Suppressor macrophage treated with lipopolysaccharide for 1 hour (primary cell): ENCODE measurements around the gene FBXW5.
A peak's percentile ranks its signal among the peaks of the same experiment; 100 is the strongest.

Source experiments
- DNase-seq, 3 donors: peaks; one replicate each; pipeline ENCODE4 v3.0.0-alpha.2; 2020 to 2022

The FBXW5 gene

GRCh38 chr9:136947028-136947891 is 2.7 kb upstream of the FBXW5 start:
- DNase-seq, result peak; percentile 37 to 67 (median 42)

DNA sequence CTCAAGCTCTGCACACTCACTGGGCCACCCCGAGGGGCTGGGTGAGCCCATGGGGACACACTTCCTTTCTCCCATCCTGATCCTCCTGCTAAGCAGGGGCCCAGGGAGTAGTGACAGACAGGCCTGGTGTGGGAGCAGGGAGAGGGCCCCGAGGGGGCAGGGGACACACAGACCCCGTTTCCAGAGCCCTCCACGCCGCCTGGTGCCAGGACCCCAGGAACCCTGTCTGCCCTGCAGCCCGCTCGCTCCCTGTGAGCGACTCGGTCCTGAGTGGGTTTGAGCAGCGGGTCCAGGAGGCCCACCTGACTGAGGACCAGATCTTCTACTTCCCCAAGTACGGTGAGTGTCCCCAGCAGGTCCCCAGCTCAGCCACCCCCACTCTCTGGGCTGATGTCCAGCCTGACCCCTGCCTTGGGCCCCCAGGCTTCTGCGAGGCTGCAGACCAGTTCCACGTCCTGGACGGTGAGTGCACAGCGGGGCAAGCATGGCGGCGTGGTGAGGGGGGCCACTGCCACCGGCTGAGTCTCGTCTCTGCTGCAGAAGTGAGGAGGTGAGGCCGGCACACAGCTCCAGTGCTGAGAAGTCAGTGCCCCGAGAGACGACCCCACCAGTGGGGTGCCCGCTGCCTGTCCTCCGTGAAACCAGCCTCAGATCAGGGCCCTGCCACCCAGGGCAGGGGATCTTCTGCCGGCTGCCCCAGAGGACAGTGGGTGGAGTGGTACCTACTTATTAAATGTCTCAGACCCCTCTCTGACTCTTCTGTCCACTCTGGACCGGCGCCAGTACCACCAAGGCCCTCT is 1.9 kb upstream of the FBXW5 start:
- no peak for DNase-seq

- no peak for DNase-seq
Observed at GRCh38 chr9:136945333-136946227, 1.0 kb upstream of the FBXW5 start.

DNA sequence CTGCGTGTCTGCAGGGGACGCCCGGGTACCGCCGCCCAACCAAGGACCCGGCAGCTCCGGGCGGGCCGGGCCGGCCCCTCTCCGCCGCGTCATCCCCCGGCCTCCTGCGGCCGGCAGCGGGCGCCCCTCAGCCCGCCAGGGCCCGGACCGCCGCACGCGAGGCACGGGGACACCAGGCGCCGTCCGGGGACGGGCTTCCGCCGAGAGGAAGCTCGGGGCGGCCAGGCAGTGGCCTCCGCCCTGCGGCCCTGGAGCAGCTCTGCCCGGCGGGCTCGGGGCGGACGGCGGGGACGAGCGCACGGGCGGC is 373 bp downstream of the FBXW5 start:
- peak; percentile 77 to 89 (median 79) for DNase-seq

DNA sequence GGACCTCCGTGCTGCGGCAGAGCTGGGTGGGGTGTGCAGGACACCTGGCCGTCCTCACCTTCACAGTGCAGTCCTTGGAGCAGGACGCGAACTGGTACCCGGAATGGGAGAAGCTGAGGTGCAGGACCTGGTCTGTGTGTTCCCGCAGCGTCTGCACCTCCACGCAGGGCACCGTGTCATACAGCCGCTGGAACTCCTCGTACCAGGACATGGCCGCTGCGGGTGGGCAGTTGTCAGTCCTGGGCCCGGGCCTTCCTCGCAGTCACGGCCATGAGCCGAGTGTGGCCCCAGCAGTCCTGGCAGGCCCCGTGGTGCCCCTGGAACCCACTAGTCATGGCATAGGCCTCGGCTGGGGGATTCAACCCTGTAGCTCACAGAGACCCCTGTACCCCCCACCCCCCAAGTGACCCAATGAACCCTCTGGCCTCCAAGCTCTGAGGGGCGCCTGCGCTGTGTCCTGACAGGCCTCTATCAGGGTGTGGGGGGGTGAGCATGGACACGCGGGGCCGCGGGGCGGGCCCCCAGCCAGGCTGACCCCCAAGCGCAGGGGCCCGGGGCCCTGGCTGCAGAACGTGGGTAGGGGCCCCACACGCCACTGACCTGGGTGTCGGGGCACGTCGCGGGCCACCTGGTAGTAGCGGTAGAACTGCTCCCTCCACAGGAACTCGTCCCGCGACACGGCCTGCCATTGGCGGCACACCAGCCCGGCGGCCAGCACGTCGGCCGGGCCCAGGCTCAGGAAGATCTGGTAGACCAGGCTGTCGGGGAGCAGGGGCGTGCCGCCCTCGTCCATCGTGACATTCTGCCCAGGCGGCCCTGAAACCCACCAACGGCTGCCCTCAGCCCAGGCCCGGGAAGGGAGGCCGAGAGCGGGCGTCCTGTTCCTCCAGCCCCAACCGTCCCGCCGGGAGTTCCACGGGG is 987 bp downstream of the FBXW5 start:
- no peak for DNase-seq

DNA sequence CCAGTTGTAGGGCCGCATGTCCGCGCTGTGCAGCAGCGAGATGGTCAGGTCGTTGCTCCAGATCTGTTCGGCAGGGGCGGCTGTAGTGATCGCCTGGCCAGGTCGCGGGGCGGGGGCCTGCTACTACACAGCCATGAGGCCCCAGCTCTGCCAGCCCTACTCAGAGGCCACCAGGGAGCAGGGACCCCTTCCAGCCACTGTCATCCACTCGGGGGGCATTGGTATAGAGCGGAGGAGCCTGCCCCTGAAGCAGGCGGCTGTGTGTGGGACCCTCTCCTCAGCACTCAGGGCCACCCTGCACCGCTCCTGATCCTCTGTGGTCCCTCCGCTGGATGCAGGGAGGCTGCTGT is 1.7 kb downstream of the FBXW5 start:
- no peak for DNase-seq

- no peak for DNase-seq
Observed at GRCh38 chr9:136942112-136942880, 2.2 kb downstream of the FBXW5 start.

- no peak for DNase-seq
Observed at GRCh38 chr9:136941231-136942111, 3.1 kb downstream of the FBXW5 start.

- DNase-seq, result no peak
Observed at GRCh38 chr9:136940526-136941230, 3.9 kb downstream of the FBXW5 start.

DNA sequence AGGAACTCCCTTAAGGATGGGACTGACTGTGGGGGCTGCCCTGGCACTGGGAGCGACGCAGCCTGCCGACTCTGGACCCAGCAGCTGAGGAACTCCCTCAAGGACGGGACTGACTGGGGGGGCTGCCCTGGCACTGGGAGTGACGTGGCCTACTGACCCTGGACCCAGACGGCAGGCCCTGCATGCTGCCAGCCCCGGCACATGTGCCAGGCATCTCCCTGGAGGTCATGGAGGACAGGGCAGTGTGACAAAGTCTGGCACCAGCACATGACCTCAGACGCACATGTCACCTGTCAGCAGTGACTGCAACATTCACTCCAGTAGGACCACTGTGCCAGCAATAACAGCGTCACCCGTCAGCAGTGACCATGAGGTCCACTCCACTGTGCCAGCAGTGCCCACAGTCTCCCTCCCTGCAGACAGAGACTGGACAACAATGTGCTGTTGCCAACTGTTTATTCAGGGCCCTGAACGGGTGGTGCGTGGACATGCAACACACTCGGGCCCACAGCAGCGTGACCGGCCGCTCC is 4.5 kb downstream of the FBXW5 start:
- no peak for DNase-seq

- DNase-seq, result no peak
Observed at GRCh38 chr9:136939431-136939995, 5.0 kb downstream of the FBXW5 start.

DNA sequence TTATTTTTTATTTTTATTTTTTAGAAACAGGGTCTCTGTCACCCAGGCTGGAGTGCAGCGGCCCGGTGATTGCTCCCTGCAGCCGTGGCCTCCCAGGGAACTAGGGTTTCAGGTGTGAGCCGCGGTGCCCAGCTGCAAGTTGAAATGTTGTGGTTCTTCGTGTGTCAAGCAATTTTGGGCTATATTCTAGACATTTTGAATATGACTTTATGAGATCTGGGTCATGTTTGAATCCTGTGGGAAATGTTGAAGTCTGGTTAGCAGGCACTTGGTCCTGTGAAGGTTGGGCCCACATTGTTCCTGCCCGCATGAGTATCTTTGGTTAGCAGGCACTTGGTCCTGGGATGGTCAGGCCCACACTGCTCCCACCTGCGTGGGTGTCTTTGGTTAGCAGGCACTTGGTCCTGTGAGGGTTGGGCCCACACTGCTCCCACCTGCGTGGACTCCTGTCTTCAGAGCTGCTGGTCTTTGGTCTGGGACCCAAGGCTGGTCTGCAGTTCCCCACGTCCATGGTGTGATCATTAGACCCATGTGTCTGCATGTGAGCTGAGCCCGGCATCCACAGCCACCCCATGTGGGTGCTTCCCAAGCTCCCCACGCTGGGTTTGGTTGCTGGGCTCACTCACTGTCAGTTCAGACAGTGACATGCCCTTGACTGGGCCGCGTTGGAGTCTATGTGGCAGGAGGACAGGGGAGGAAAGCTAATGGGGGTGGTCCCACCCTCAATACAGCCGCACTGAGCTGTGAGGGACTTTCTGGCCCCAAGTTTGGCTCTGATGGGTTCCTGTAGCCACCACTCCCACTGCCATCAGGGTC is 7.1 kb downstream of the FBXW5 start:
- DNase-seq, result no peak

DNA sequence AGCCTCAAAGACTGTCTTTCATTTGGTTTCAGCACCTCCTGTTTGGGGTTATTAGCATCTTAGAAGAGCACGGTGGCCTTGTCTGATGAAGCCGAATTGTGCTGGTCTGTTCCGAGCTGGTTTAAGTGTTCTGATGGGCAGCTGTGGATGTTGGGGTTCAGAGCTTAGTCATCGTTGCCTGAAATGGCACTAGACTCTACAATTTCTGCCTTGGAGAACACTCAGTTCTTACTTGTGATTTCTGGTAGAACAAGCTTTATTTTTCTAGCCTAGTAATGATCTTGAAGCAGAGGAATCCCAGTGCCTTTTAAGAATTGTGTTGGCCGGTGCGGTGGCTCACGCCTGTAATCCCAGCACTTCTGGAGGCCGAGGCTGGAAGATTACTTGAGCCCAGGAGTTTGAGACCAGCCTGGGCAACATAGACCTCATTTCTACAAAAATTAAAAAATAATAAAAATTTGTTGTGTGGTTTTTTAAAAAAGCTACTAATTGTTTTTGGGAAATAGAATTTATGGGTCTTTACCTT is 7.8 kb downstream of the FBXW5 start:
- no peak for DNase-seq

DNA sequence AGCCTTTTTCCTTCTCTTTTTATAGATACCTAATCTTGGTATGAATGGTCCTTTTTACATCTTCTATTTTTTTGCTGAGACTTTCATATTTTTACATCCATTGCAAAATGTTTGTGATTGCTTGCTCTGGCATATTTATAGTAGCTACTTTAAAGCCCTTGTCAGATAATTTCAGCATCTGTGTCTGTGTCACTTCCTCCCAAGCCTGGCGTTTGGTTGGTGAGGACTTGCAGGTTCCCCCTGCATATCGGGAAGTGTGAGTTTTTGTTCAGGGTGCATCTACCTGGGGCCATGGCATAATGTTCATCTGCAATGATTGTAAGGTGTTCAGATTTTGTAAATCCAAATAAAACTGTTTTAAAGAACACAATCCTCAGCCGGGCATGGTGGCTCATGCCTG is 8.9 kb downstream of the FBXW5 start:
- DNase-seq, result peak; percentile 29 to 40 (median 38)

- DNase-seq, result no peak
Observed at GRCh38 chr9:136934277-136934676, 10.3 kb downstream of the FBXW5 start.

- DNase-seq, result peak in 2 of 3 donors; percentile 11 to 29
Observed at GRCh38 chr9:136931611-136932130, 12.9 kb downstream of the FBXW5 start.

DNA sequence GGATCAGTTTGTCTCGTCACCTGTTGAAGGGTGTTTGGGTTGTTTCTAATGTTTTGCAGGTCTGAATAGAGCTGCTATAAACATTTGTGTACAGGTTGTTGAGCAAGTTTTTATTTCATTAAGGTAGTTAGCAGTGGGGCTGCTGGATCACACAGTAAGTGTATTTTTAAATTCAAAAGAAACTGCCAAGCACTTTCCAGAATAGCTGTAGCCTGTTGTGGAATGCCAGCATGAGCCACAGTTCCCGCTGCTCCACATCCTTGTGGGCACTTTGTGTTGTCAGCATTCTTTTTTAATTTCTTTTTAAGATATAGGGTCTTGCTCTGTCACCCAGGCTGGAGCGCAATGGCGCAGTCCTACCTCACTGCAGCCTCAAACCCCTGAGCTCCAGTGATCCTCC is 14.5 kb downstream of the FBXW5 start:
- DNase-seq, result no peak

DNA sequence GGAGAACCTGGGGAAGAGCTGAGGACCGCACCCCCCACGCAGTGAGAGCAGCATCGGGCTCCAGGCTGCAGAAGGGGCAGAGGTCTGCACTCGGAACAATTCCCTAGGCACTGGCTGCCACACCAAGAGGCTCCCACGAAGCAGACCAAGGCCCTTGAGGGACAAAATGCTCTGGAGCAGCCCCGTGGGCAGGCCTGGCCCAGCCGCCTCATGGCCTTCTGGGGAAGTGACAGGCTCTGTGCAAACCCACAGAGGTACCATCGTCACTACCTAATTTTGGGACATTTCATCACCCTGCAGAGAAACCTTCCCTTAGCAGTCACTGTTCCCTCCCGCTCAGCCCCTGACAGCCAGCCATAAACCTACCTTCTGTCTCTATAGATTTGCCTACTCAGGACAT is 15.9 kb downstream of the FBXW5 start:
- DNase-seq, result peak; percentile 82 to 89 (median 84)
